ENCODE measurements around the gene VEZT. TPM values are rescaled to one million over a fixed set of nuclear protein-coding genes. Genes with fewer than 3 reads are reported as not detected.

Gene VEZT
- total RNA-seq (10 to 100 TPM; 52.6 to 57.2 TPM), total RNA-seq (43.6 to 104 (median 70.6) reads per million in 172 experiments)
- polyA plus RNA-seq (2013, experiment 1 of 2), result 26.4 TPM
- 34.9 TPM for polyA plus RNA-seq (2013, experiment 2 of 2)

GRCh38 chr12:95217377-95218149 lies at the start of gene VEZT, which contains the start of gene FGD6:
TSS of gene VEZT (plus strand) at chr12:95217807. CDS start at chr12:95217851, 44 bp downstream.
TSS of gene FGD6 (minus strand) at chr12:95217467. CDS start at chr12:95217240, 227 bp downstream.
- no peaks in the 10 kb centered on the region for H3K27me3 ChIP-seq (ENCODE audit: control insufficient read depth in 1 of 2, insufficient read depth in 2 of 2, low read length in 2 of 2)
- H3K4me1 ChIP-seq (ENCODE audit: insufficient read depth, low read length), result peaks cover 12% of the 10 kb centered on the region
- POLR2A ChIA-PET, result interaction anchor here (0.5 to 4.5 kb wide), 16 partner anchors 8 to 818 kb away, joined by 3 to 62 read pairs (median 4); partner anchors contain the start of genes LTA4H, METAP2, NDUFA12 and NR2C1
- Mint-ChIP-seq H3K4me1 (ENCODE audit: low read depth) (peaks cover 47% of the 10 kb centered on the region), H3K27me3 (peaks cover 4% of the 10 kb centered on the region), H3K27ac (peak within 1 kb of the TSS; percentile 88), H3K9me3 (no peaks in the 10 kb centered on the region), H3K36me3 (ENCODE audit: low read depth) (peaks cover 10% of the 10 kb centered on the region), H3K4me3 (peak within 1 kb of the TSS; percentile 94)
- intact Hi-C loops (cut with DNase I, micrococcal nuclease), result loop anchor here (1.0 to 10.0 kb wide), 12 partner anchors 100 to 1540 kb away; partner anchors contain the start of genes METAP2 (in 2 of the 2), CRADD (in 1 of the 2), LTA4H (in 1 of the 2) and NDUFA12 (in 1 of the 2)
- H3K4me3 ChIP-seq (ENCODE audit: low read length), result peak within 1 kb of the TSS; percentile 86
- TF ChIP-seq CTCF (IDR thresholded peaks at IDR 0.05), result peak; percentile 65
- no peaks in the 10 kb centered on the region for H3K36me3 ChIP-seq (ENCODE audit: insufficient read depth, low read length)
- CTCF ChIA-PET, result interaction anchor here (0.7 to 2.0 kb wide), 11 partner anchors 8 to 257 kb away, joined by 3 to 13 read pairs (median 4); partner anchors contain the start of genes METAP2, NDUFA12 and NR2C1
- no peaks in the 10 kb centered on the region for H3K9me3 ChIP-seq (ENCODE audit: control insufficient read depth in 1 of 2, insufficient read depth in 1 of 2, low read length in 2 of 2)
- peak within 1 kb of the TSS; percentile 95 to 96 for H3K27ac ChIP-seq (ENCODE audit: low read depth in 1 of 2, low read length in 2 of 2)
- peak; percentile 90 for ATAC-seq (ENCODE audit: poor library complexity)
- peak; percentile 94 to 99 (median 98) for DNase-seq

- Histone ChIP-seq H3K4me1 (ENCODE audit: insufficient read depth, low read length) (no peaks in the 10 kb centered on the region), H3K27ac (ENCODE audit: low read depth in 1 of 2, low read length in 2 of 2) (no peak overlapping the region), H3K36me3 (ENCODE audit: insufficient read depth, low read length) (no peaks in the 10 kb centered on the region), H3K4me3 (ENCODE audit: low read length) (no peak overlapping the region), H3K27me3 (ENCODE audit: control insufficient read depth in 1 of 2, insufficient read depth in 2 of 2, low read length in 2 of 2) (no peaks in the 10 kb centered on the region), H3K9me3 (ENCODE audit: control insufficient read depth in 1 of 2, insufficient read depth in 1 of 2, low read length in 2 of 2) (no peaks in the 10 kb centered on the region)
- TF ChIP-seq CTCF (IDR thresholded peaks at IDR 0.05), result no peak
- no peaks in the 10 kb centered on the region for H3K9me3 Mint-ChIP-seq
- CTCF ChIA-PET, result no interaction called here
- DNase-seq (no peak), ATAC-seq (ENCODE audit: poor library complexity) (no peak)
- H3K27ac Mint-ChIP-seq, result no peak overlapping the region
- intact Hi-C loops (cut with DNase I, micrococcal nuclease), result no loop called here
- H3K36me3 Mint-ChIP-seq (ENCODE audit: low read depth), result no peaks in the 10 kb centered on the region
- no peaks in the 10 kb centered on the region for H3K27me3 Mint-ChIP-seq
- no peaks in the 10 kb centered on the region for H3K4me1 Mint-ChIP-seq (ENCODE audit: low read depth)
- no peak overlapping the region for H3K4me3 Mint-ChIP-seq
- POLR2A ChIA-PET, result no interaction called here
Measured at GRCh38 chr12:95168746-95169145, 48.9 kb upstream of the VEZT start.

- H3K4me1 Mint-ChIP-seq (ENCODE audit: low read depth), result no peaks in the 10 kb centered on the region
- no peak overlapping the region for H3K4me3 Mint-ChIP-seq
- no peak overlapping the region for H3K27ac ChIP-seq (ENCODE audit: low read depth in 1 of 2, low read length in 2 of 2)
- CTCF ChIA-PET, result no interaction called here
- no peaks in the 10 kb centered on the region for H3K9me3 Mint-ChIP-seq
- POLR2A ChIA-PET, result no interaction called here
- ATAC-seq (ENCODE audit: poor library complexity) (no peak), DNase-seq (peak in 1 of 14 experiments; percentile 13)
- H3K27me3 Mint-ChIP-seq, result no peaks in the 10 kb centered on the region
- no peaks in the 10 kb centered on the region for H3K36me3 ChIP-seq (ENCODE audit: insufficient read depth, low read length)
- H3K4me1 ChIP-seq (ENCODE audit: insufficient read depth, low read length), result no peaks in the 10 kb centered on the region
- no peaks in the 10 kb centered on the region for H3K9me3 ChIP-seq (ENCODE audit: control insufficient read depth in 1 of 2, insufficient read depth in 1 of 2, low read length in 2 of 2)
- H3K4me3 ChIP-seq (ENCODE audit: low read length), result no peak overlapping the region
- no peak overlapping the region for H3K27ac Mint-ChIP-seq
- H3K27me3 ChIP-seq (ENCODE audit: control insufficient read depth in 1 of 2, insufficient read depth in 2 of 2, low read length in 2 of 2), result no peaks in the 10 kb centered on the region
- intact Hi-C loops (cut with DNase I, micrococcal nuclease), result no loop called here
- no peak for TF ChIP-seq CTCF (IDR thresholded peaks at IDR 0.05)
- no peaks in the 10 kb centered on the region for H3K36me3 Mint-ChIP-seq (ENCODE audit: low read depth)
Measured at GRCh38 chr12:95169368-95169767, 48.2 kb upstream of the VEZT start.

Measured in CD4-positive, alpha-beta T cell (primary cell).